Measurements from ENCODE around the gene HEXD. TPM values are rescaled to one million over a fixed set of nuclear protein-coding genes. Genes with fewer than 3 reads are reported as not detected.
"Not testable (repeated sequence)": the region's sequence is repeated elsewhere in the genome, so short reads cannot be mapped to it uniquely, and the experiment has no call there.

The HEXD gene
- total RNA-seq, 1 experiment from 2014 or later: 21.7 TPM

- Histone ChIP-seq H3K4me1 (ENCODE audit: low read length) (no peaks in the 10 kb centered on the region), H3K27me3 (ENCODE audit: low read length) (no peaks in the 10 kb centered on the region), H3K4me2 (ENCODE audit: low read depth, low read length, poor library complexity, severe bottlenecking) (no peak overlapping the region), H3K36me3 (ENCODE audit: insufficient read depth, low read length) (no peaks in the 10 kb centered on the region), H3K4me3 (ENCODE audit: low read length) (no peak overlapping the region), H3K79me2 (ENCODE audit: low read length) (no peaks in the 10 kb centered on the region), H3K9me2 (replicated peaks; ENCODE audit: insufficient read depth, low read length) (no peaks in the 10 kb centered on the region), H3K9ac (ENCODE audit: low read length) (no peak overlapping the region), H4K20me1 (ENCODE audit: insufficient read depth, low read depth, low read length) (no peaks in the 10 kb centered on the region), H3K27ac (ENCODE audit: low read length) (no peak overlapping the region), H3K9me3 (ENCODE audit: low read length) (no peaks in the 10 kb centered on the region), H2AFZ (ENCODE audit: low read length) (no peak overlapping the region)
- no peak for DNase-seq
Observed at GRCh38 chr17:82380860-82381702, 37.1 kb upstream of the HEXD start.

GRCh38 chr17:82381703-82382009 lies 36.5 kb upstream of the HEXD start:
- H3K79me2 ChIP-seq (ENCODE audit: low read length); H3K36me3 ChIP-seq (ENCODE audit: insufficient read depth, low read length); H2AFZ ChIP-seq (ENCODE audit: low read length); H3K27me3 ChIP-seq (ENCODE audit: low read length); H3K9me3 ChIP-seq (ENCODE audit: low read length); H4K20me1 ChIP-seq (ENCODE audit: insufficient read depth, low read depth, low read length); DNase-seq; H3K4me3 ChIP-seq (ENCODE audit: low read length); H3K9me2 ChIP-seq (replicated peaks; ENCODE audit: insufficient read depth, low read length); H3K4me1 ChIP-seq (ENCODE audit: low read length); H3K9ac ChIP-seq (ENCODE audit: low read length); H3K27ac ChIP-seq (ENCODE audit: low read length); H3K4me2 ChIP-seq (ENCODE audit: low read depth, low read length, poor library complexity, severe bottlenecking): not testable (repeated sequence)

- not testable (repeated sequence) for H3K4me2 ChIP-seq (ENCODE audit: low read depth, low read length, poor library complexity, severe bottlenecking); H3K9me3 ChIP-seq (ENCODE audit: low read length); H3K9me2 ChIP-seq (replicated peaks; ENCODE audit: insufficient read depth, low read length); H3K27ac ChIP-seq (ENCODE audit: low read length); DNase-seq; H3K4me1 ChIP-seq (ENCODE audit: low read length); H3K79me2 ChIP-seq (ENCODE audit: low read length); H2AFZ ChIP-seq (ENCODE audit: low read length); H3K9ac ChIP-seq (ENCODE audit: low read length); H4K20me1 ChIP-seq (ENCODE audit: insufficient read depth, low read depth, low read length); H3K36me3 ChIP-seq (ENCODE audit: insufficient read depth, low read length); H3K4me3 ChIP-seq (ENCODE audit: low read length); H3K27me3 ChIP-seq (ENCODE audit: low read length)
Observed at GRCh38 chr17:82382220-82382932, 35.8 kb upstream of the HEXD start.

- Histone ChIP-seq H3K4me3 (ENCODE audit: low read length) (no peak overlapping the region), H2AFZ (ENCODE audit: low read length) (no peak overlapping the region), H3K36me3 (ENCODE audit: insufficient read depth, low read length) (no peaks in the 10 kb centered on the region), H3K9me3 (ENCODE audit: low read length) (no peaks in the 10 kb centered on the region), H3K9me2 (replicated peaks; ENCODE audit: insufficient read depth, low read length) (no peaks in the 10 kb centered on the region), H4K20me1 (ENCODE audit: insufficient read depth, low read depth, low read length) (no peaks in the 10 kb centered on the region), H3K9ac (ENCODE audit: low read length) (no peak overlapping the region), H3K79me2 (ENCODE audit: low read length) (no peaks in the 10 kb centered on the region), H3K4me1 (ENCODE audit: low read length) (no peaks in the 10 kb centered on the region), H3K27ac (ENCODE audit: low read length) (no peak overlapping the region), H3K4me2 (ENCODE audit: low read depth, low read length, poor library complexity, severe bottlenecking) (no peak overlapping the region), H3K27me3 (ENCODE audit: low read length) (no peaks in the 10 kb centered on the region)
- no peak for DNase-seq
Observed at GRCh38 chr17:82382933-82383255, 35.3 kb upstream of the HEXD start.

- Histone ChIP-seq H3K4me1 (ENCODE audit: low read length) (no peaks in the 10 kb centered on the region), H3K79me2 (ENCODE audit: low read length) (no peaks in the 10 kb centered on the region), H4K20me1 (ENCODE audit: insufficient read depth, low read depth, low read length) (no peaks in the 10 kb centered on the region; the same call in 1 of the 2 replicates), H3K9ac (ENCODE audit: low read length) (no peak overlapping the region), H2AFZ (ENCODE audit: low read length) (no peak overlapping the region), H3K36me3 (ENCODE audit: insufficient read depth, low read length) (no peaks in the 10 kb centered on the region), H3K27ac (ENCODE audit: low read length) (no peak overlapping the region), H3K9me3 (ENCODE audit: low read length) (no peaks in the 10 kb centered on the region), H3K4me3 (ENCODE audit: low read length) (no peak overlapping the region), H3K27me3 (ENCODE audit: low read length) (no peaks in the 10 kb centered on the region), H3K4me2 (ENCODE audit: low read depth, low read length, poor library complexity, severe bottlenecking) (no peak overlapping the region), H3K9me2 (replicated peaks; ENCODE audit: insufficient read depth, low read length) (no peaks in the 10 kb centered on the region)
- no peak for DNase-seq
Observed at GRCh38 chr17:82383411-82383810, 34.7 kb upstream of the HEXD start.

GRCh38 chr17:82384051-82384729 lies 34.0 kb upstream of the HEXD start:
- Histone ChIP-seq H3K9ac (ENCODE audit: low read length) (no peak overlapping the region), H3K36me3 (ENCODE audit: insufficient read depth, low read length) (no peaks in the 10 kb centered on the region), H3K4me2 (ENCODE audit: low read depth, low read length, poor library complexity, severe bottlenecking) (no peak overlapping the region), H3K4me3 (ENCODE audit: low read length) (no peak overlapping the region), H4K20me1 (ENCODE audit: insufficient read depth, low read depth, low read length) (no peaks in the 10 kb centered on the region; the same call in 1 of the 2 replicates), H3K27ac (ENCODE audit: low read length) (no peak overlapping the region), H3K4me1 (ENCODE audit: low read length) (no peaks in the 10 kb centered on the region), H2AFZ (ENCODE audit: low read length) (no peak overlapping the region), H3K9me3 (ENCODE audit: low read length) (no peaks in the 10 kb centered on the region), H3K27me3 (ENCODE audit: low read length) (no peaks in the 10 kb centered on the region), H3K79me2 (ENCODE audit: low read length) (no peaks in the 10 kb centered on the region), H3K9me2 (replicated peaks; ENCODE audit: insufficient read depth, low read length) (no peaks in the 10 kb centered on the region)
- DNase-seq: no peak

GRCh38 chr17:82384730-82385481 lies 33.2 kb upstream of the HEXD start:
- no peaks in the 10 kb centered on the region; the same call in 1 of the 2 replicates for H4K20me1 ChIP-seq (ENCODE audit: insufficient read depth, low read depth, low read length)
- no peak overlapping the region for H3K9ac ChIP-seq (ENCODE audit: low read length)
- no peaks in the 10 kb centered on the region for H3K36me3 ChIP-seq (ENCODE audit: insufficient read depth, low read length)
- no peak overlapping the region for H3K4me3 ChIP-seq (ENCODE audit: low read length)
- no peak for DNase-seq
- no peak overlapping the region for H2AFZ ChIP-seq (ENCODE audit: low read length)
- no peaks in the 10 kb centered on the region for H3K9me2 ChIP-seq (replicated peaks; ENCODE audit: insufficient read depth, low read length)
- no peaks in the 10 kb centered on the region for H3K79me2 ChIP-seq (ENCODE audit: low read length)
- no peaks in the 10 kb centered on the region for H3K27me3 ChIP-seq (ENCODE audit: low read length)
- H3K4me2 ChIP-seq (ENCODE audit: low read depth, low read length, poor library complexity, severe bottlenecking): no peak overlapping the region
- no peak overlapping the region for H3K27ac ChIP-seq (ENCODE audit: low read length)
- H3K4me1 ChIP-seq (ENCODE audit: low read length): no peaks in the 10 kb centered on the region
- no peaks in the 10 kb centered on the region for H3K9me3 ChIP-seq (ENCODE audit: low read length)

All from Karpas-422 (cell line).